Liver (tissue), 9 donors: ENCODE data around the gene DPEP3. TPM values are rescaled to one million over a fixed set of nuclear protein-coding genes. Genes with fewer than 3 reads are reported as not detected.

Source experiments
- DNase-seq: peaks from one replicate; pipeline ENCODE4 v3.0.0-alpha.2; 2017; ENCODE audit warnings: low spot score
- H3K27ac ChIP-seq, 2 donors: one replicate each; pipeline ENCODE4 v1.7.0; 2013; ENCODE audit warnings: inconsistent platforms in 2 of 2, low read length in 2 of 2, control low read depth in 1 of 2, low read depth in 1 of 2, mild to moderate bottlenecking in 1 of 2
- H3K27me3 ChIP-seq, 4 donors: one replicate each; pipeline versions ENCODE4 v1.6.1 to v1.7.0; 2013; ENCODE audit warnings: low read length in 3 of 4, inconsistent platforms in 1 of 4, mild to moderate bottlenecking in 1 of 4, moderate library complexity in 1 of 4; ENCODE audit not compliant: control insufficient read depth in 4 of 4, insufficient read depth in 4 of 4
- H3K36me3 ChIP-seq, 4 donors: one replicate each; pipeline versions ENCODE4 v1.6.1 to v1.7.0; 2013; ENCODE audit warnings: low read length in 3 of 4, mild to moderate bottlenecking in 3 of 4, low read depth in 1 of 4, moderate library complexity in 1 of 4; ENCODE audit not compliant: control insufficient read depth in 4 of 4, insufficient read depth in 3 of 4
- H3K4me1 ChIP-seq, 4 donors: one replicate each; pipeline versions ENCODE4 v1.6.1 to v1.7.0; 2013; ENCODE audit warnings: low read length in 3 of 4, mild to moderate bottlenecking in 3 of 4, moderate library complexity in 1 of 4; ENCODE audit not compliant: control insufficient read depth in 4 of 4, insufficient read depth in 4 of 4
- H3K4me3 ChIP-seq, 3 donors: one replicate each; pipeline versions ENCODE4 v1.6.1 to v1.7.0; 2013; ENCODE audit warnings: low read length in 3 of 3, control low read depth in 1 of 3, low read depth in 1 of 3, mild to moderate bottlenecking in 1 of 3
- H3K9ac ChIP-seq, 2 donors: one replicate each; pipeline ENCODE4 v1.7.0; 2013; ENCODE audit warnings: low read length in 2 of 2, mild to moderate bottlenecking in 2 of 2, moderate library complexity in 2 of 2, control low read depth in 1 of 2, low read depth in 1 of 2
- H3K9me3 ChIP-seq, 4 donors: one replicate each; pipeline versions ENCODE4 v1.6.1 to v1.7.0; 2013; ENCODE audit warnings: low read length in 3 of 4; ENCODE audit not compliant: control insufficient read depth in 4 of 4
- EGR1 ChIP-seq, 2 donors: IDR thresholded peaks; 2 replicates each; pipeline ENCODE4 v1.6.1; 2016 to 2018; ENCODE audit warnings: antibody characterized with exemption in 2 of 2, low read depth in 2 of 2
- FOXA1 ChIP-seq: IDR thresholded peaks from 2 replicates; pipeline ENCODE4 v1.6.1; 2016; ENCODE audit warnings: antibody characterized with exemption
- FOXA2 ChIP-seq: IDR thresholded peaks from 2 replicates; pipeline ENCODE4 v1.6.1; 2016; ENCODE audit warnings: antibody characterized with exemption
- GABPA ChIP-seq, 2 donors: IDR thresholded peaks in 1 of 2; conservative IDR thresholded peaks in 1 of 2; 2 replicates each; pipeline ENCODE4 v1.6.1; 2016; ENCODE audit warnings: antibody characterized with exemption in 2 of 2, mild to moderate bottlenecking in 1 of 2, moderate library complexity in 1 of 2
- HNF4A ChIP-seq, 2 donors: conservative IDR thresholded peaks; 2 replicates each; pipeline ENCODE4 v1.6.1; 2016; ENCODE audit warnings: antibody characterized with exemption in 2 of 2, mild to moderate bottlenecking in 2 of 2
- HNF4G ChIP-seq: IDR thresholded peaks from 2 replicates; pipeline ENCODE4 v1.6.1; 2016; ENCODE audit warnings: antibody characterized with exemption
- JUND ChIP-seq, 2 donors: IDR thresholded peaks; 2 replicates each; pipeline ENCODE4 v1.6.1; 2016; ENCODE audit warnings: antibody characterized with exemption in 2 of 2
- NR2F2 ChIP-seq: IDR thresholded peaks from 2 replicates; pipeline ENCODE4 v1.6.1; 2016; ENCODE audit warnings: antibody characterized with exemption
- RAD21 ChIP-seq, 2 donors: IDR thresholded peaks; 2 replicates each; pipeline ENCODE4 v1.6.1; 2016; ENCODE audit warnings: antibody characterized with exemption in 2 of 2, mild to moderate bottlenecking in 2 of 2
- RXRA ChIP-seq, 2 donors: IDR thresholded peaks; 2 replicates each; pipeline ENCODE4 v1.6.1; 2017 to 2018; ENCODE audit warnings: antibody characterized with exemption in 2 of 2, mild to moderate bottlenecking in 1 of 2
- SP1 ChIP-seq: IDR thresholded peaks from 2 replicates; pipeline ENCODE4 v1.6.1; 2018; ENCODE audit warnings: antibody characterized with exemption, mild to moderate bottlenecking
- TAF1 ChIP-seq: conservative IDR thresholded peaks from 2 replicates; pipeline ENCODE4 v1.6.1; 2016; ENCODE audit warnings: antibody characterized with exemption, mild to moderate bottlenecking
- YY1 ChIP-seq: IDR thresholded peaks from 2 replicates; pipeline ENCODE4 v1.6.1; 2016; ENCODE audit warnings: antibody characterized with exemption, mild to moderate bottlenecking
- WGBS: extraction: QIAGEN DNeasy Blood & Tissue Kit; methylation state at CpG from one replicate; pipeline ENCODE4 v1.1.7; 2013; 5-methylcytosine and 5-hydroxymethylcytosine counted together
- polyA plus RNA-seq, 2 donors: library from polyadenylated mRNA; stranded (reverse) in 1 of 2; unstranded in 1 of 2; fragments of 200-250 nt in 1 of 2; fragments of >200 nt in 1 of 2; fragmentation: Nextera tagmentation in 1 of 2; extraction: Ambion mirVana in 1 of 2; gene quantifications; one replicate each; pipeline versions ENCODE4 v1.2.1 to v1.2.3, GENCODE V29; 2013 to 2015
- total RNA-seq, 2 donors: library from RNA; depleted of rRNA; stranded (reverse); fragments of >200 nt; gene quantifications; one replicate each; pipeline ENCODE4 v1.2.3, GENCODE V29; 2014
- TF ChIP-seq, protein P1 (sequence below): IDR thresholded peaks from 2 replicates; pipeline ENCODE4 v1.6.1; 2016; ENCODE audit warnings: antibody characterized with exemption
- TF ChIP-seq, protein P2 (sequence below): IDR thresholded peaks from 2 replicates; pipeline ENCODE4 v1.6.1; 2016; ENCODE audit warnings: antibody characterized with exemption, mild to moderate bottlenecking
- TF ChIP-seq, protein P3 (sequence below): fragments of 150-350 bp; IDR thresholded peaks from 2 replicates; pipeline ENCODE4 v1.5.1; 2017; ENCODE audit warnings: improper control_type of control experiment, low read depth, low read length; ENCODE audit not compliant: missing input control
- TF ChIP-seq, protein P4 (sequence below): IDR thresholded peaks from 2 replicates; pipeline ENCODE4 v1.6.1; 2016; ENCODE audit warnings: antibody characterized with exemption
- TF ChIP-seq, protein P5 (sequence below): IDR thresholded peaks from 2 replicates; pipeline ENCODE4 v1.6.1; 2016; ENCODE audit warnings: antibody characterized with exemption
- donor health status: healthy.
- donor health status: healthy.
- donor health status: healthy.
- donor health status: healthy.
- donor health status: healthy.

DPEP3 gene
- total and polyA plus RNA-seq, 4 donors, result 0.08 to 0.37 (median 0.22) TPM; not detected in 1

DNA sequence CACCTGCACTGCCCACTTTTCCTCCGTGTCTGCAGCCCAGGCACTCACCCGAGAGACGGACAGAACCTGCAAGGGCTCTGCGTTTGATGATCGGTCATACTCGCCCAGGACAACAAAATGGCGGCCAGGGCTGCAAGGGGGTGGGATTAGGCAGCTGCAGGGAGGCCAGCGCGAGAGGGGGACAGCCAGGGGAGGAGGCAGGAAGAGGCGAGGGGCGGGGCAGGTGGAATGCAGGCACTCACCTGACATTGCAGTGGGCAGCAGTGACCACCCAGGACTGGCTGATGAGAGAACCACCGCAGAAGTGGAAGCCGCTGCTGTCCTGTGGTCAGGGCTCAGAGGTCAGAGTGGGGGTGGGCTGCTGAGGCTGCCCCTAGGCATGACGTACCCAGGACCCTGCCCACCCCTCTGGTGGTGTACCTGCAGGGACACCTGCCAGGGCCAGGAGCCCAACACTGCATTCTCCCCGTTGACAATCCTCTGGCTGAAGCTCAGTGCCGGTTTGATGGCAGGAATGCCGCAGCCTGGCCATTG is 49.6 kb downstream of the DPEP3 start:
- H3K4me1 ChIP-seq, result peaks cover 0 to 13% (median 9%) of the 10 kb centered on the region in 4 donors
- no peaks in the 10 kb centered on the region for H3K27me3 ChIP-seq
- no peaks in the 10 kb centered on the region for H3K9me3 ChIP-seq
- DNase-seq, result no peak
- TF ChIP-seq FOXA1 (no peak), NR2F2 (no peak), JUND (IDR thresholded peaks at IDR 0.05) (no peak), EGR1 (IDR thresholded peaks at IDR 0.05; ENCODE audit: low read depth in 2 of 2) (no peak), TAF1 (no peak), SP1 (no peak), HNF4A (conservative IDR thresholded peaks at IDR 0.05) (no peak), RAD21 (IDR thresholded peaks at IDR 0.05) (no peak), HNF4G (no peak), YY1 (no peak), GABPA (IDR thresholded peaks at IDR 0.05 in 1 of 2, conservative IDR thresholded peaks at IDR 0.05 in 1 of 2) (no peak), RXRA (IDR thresholded peaks at IDR 0.05) (no peak), FOXA2 (no peak)
- TF ChIP-seq, protein P1, sequence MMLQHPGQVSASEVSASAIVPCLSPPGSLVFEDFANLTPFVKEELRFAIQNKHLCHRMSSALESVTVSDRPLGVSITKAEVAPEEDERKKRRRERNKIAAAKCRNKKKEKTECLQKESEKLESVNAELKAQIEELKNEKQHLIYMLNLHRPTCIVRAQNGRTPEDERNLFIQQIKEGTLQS, result no peak
- TF ChIP-seq, protein P2, sequence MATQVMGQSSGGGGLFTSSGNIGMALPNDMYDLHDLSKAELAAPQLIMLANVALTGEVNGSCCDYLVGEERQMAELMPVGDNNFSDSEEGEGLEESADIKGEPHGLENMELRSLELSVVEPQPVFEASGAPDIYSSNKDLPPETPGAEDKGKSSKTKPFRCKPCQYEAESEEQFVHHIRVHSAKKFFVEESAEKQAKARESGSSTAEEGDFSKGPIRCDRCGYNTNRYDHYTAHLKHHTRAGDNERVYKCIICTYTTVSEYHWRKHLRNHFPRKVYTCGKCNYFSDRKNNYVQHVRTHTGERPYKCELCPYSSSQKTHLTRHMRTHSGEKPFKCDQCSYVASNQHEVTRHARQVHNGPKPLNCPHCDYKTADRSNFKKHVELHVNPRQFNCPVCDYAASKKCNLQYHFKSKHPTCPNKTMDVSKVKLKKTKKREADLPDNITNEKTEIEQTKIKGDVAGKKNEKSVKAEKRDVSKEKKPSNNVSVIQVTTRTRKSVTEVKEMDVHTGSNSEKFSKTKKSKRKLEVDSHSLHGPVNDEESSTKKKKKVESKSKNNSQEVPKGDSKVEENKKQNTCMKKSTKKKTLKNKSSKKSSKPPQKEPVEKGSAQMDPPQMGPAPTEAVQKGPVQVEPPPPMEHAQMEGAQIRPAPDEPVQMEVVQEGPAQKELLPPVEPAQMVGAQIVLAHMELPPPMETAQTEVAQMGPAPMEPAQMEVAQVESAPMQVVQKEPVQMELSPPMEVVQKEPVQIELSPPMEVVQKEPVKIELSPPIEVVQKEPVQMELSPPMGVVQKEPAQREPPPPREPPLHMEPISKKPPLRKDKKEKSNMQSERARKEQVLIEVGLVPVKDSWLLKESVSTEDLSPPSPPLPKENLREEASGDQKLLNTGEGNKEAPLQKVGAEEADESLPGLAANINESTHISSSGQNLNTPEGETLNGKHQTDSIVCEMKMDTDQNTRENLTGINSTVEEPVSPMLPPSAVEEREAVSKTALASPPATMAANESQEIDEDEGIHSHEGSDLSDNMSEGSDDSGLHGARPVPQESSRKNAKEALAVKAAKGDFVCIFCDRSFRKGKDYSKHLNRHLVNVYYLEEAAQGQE, result no peak
- TF ChIP-seq, protein P3, sequence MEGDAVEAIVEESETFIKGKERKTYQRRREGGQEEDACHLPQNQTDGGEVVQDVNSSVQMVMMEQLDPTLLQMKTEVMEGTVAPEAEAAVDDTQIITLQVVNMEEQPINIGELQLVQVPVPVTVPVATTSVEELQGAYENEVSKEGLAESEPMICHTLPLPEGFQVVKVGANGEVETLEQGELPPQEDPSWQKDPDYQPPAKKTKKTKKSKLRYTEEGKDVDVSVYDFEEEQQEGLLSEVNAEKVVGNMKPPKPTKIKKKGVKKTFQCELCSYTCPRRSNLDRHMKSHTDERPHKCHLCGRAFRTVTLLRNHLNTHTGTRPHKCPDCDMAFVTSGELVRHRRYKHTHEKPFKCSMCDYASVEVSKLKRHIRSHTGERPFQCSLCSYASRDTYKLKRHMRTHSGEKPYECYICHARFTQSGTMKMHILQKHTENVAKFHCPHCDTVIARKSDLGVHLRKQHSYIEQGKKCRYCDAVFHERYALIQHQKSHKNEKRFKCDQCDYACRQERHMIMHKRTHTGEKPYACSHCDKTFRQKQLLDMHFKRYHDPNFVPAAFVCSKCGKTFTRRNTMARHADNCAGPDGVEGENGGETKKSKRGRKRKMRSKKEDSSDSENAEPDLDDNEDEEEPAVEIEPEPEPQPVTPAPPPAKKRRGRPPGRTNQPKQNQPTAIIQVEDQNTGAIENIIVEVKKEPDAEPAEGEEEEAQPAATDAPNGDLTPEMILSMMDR, result no peak
- TF ChIP-seq, protein P4, sequence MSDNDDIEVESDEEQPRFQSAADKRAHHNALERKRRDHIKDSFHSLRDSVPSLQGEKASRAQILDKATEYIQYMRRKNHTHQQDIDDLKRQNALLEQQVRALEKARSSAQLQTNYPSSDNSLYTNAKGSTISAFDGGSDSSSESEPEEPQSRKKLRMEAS, result no peak
- TF ChIP-seq, protein P5, sequence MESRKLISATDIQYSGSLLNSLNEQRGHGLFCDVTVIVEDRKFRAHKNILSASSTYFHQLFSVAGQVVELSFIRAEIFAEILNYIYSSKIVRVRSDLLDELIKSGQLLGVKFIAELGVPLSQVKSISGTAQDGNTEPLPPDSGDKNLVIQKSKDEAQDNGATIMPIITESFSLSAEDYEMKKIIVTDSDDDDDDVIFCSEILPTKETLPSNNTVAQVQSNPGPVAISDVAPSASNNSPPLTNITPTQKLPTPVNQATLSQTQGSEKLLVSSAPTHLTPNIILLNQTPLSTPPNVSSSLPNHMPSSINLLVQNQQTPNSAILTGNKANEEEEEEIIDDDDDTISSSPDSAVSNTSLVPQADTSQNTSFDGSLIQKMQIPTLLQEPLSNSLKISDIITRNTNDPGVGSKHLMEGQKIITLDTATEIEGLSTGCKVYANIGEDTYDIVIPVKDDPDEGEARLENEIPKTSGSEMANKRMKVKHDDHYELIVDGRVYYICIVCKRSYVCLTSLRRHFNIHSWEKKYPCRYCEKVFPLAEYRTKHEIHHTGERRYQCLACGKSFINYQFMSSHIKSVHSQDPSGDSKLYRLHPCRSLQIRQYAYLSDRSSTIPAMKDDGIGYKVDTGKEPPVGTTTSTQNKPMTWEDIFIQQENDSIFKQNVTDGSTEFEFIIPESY, result no peak
- no peak overlapping the region for H3K27ac ChIP-seq
- WGBS, result 97% methylated on average over 17 of the region's 17 CpGs
- no peak overlapping the region for H3K4me3 ChIP-seq
- H3K36me3 ChIP-seq, result peaks cover 3 to 35% (median 11%) of the 10 kb centered on the region in 4 donors
- no peak overlapping the region for H3K9ac ChIP-seq
